ENCODE measurements around the gene HOXD9. TPM values are rescaled to one million over a fixed set of nuclear protein-coding genes. Genes with fewer than 3 reads are reported as not detected.

The HOXD9 gene
- total RNA-seq (2022; extraction: Qiagen RNA extraction) = 0.58 to 1.7 TPM (median 1.1 TPM) in 5 replicates

GRCh38 chr2:176122683-176123410 is at the start of gene HOXD9:
HOXD9 (plus strand) TSS chr2:176122719; CDS start chr2:176122769, 50 bp downstream.

GRCh38 chr2:176083796-176084261 is 38.7 kb upstream of the HOXD9 start, which contains the start of gene EVX2:
EVX2 (minus strand) TSS chr2:176083962; CDS start chr2:176083776, 186 bp downstream.

GRCh38 chr2:176092270-176093144 is 30.0 kb upstream of the HOXD9 start, which contains the start of gene HOXD13:
HOXD13 (plus strand) TSS chr2:176092721; CDS start chr2:176092891, 170 bp downstream.

GRCh38 chr2:176099728-176100546 is 22.6 kb upstream of the HOXD9 start, which contains the start of gene HOXD12:
HOXD12 (plus strand) TSS chr2:176099795; CDS start chr2:176099802, 7 bp downstream.

GRCh38 chr2:176106581-176107539 is 15.7 kb upstream of the HOXD9 start, which contains the start of gene HOXD11:
HOXD11 (plus strand) TSS chr2:176107280; CDS start chr2:176107356, 76 bp downstream.

GRCh38 chr2:176115883-176116813 is 6.4 kb upstream of the HOXD9 start, which contains the start of gene HOXD10:
HOXD10 (plus strand) TSS chr2:176116778; CDS start chr2:176116834, 56 bp downstream.

GRCh38 chr2:176128982-176129796 is 6.7 kb downstream of the HOXD9 start, which contains the start of gene HOXD8:
HOXD8 (plus strand) TSS chr2:176129705; CDS start chr2:176130367, 662 bp downstream.

GRCh38 chr2:176151442-176152287 is 29.1 kb downstream of the HOXD9 start, which contains the start of gene HOXD4:
HOXD4 (plus strand) TSS chr2:176151550; CDS start chr2:176151634, 84 bp downstream.

GRCh38 chr2:176156807-176157498 is 34.4 kb downstream of the HOXD9 start, which contains the start of gene HOXD3:
HOXD3 (plus strand) TSS chr2:176157307; CDS start chr2:176169115, 11,808 bp downstream.

Other genes with a start within 250 kb of the HOXD9 start
- gene LNPK, start 120.5 kb upstream of the HOXD9 start, total RNA-seq (2022; extraction: Qiagen RNA extraction) = 9.5 to 14.3 TPM (median 12.3 TPM) in 5 replicates
- not detected in 5 replicates for gene EVX2, start 38.8 kb upstream of the HOXD9 start, total RNA-seq (2022; extraction: Qiagen RNA extraction)
- gene HOXD13, start 30.0 kb upstream of the HOXD9 start, total RNA-seq (2022; extraction: Qiagen RNA extraction) = 0.13 to 0.26 TPM (median 0.15 TPM) in 5 replicates
- not detected in 5 replicates for gene HOXD12, start 22.9 kb upstream of the HOXD9 start, total RNA-seq (2022; extraction: Qiagen RNA extraction)
- 5.5 to 6.7 TPM (median 6.2 TPM) in 5 replicates for gene HOXD11, start 15.4 kb upstream of the HOXD9 start, total RNA-seq (2022; extraction: Qiagen RNA extraction)
- 4.2 to 5.9 TPM (median 5.8 TPM) in 5 replicates for gene HOXD10, start 5.9 kb upstream of the HOXD9 start, total RNA-seq (2022; extraction: Qiagen RNA extraction)
- 4.7 to 6.0 TPM (median 5.3 TPM) in 5 replicates for gene HOXD8, start 7.0 kb downstream of the HOXD9 start, total RNA-seq (2022; extraction: Qiagen RNA extraction)
- 0.14 to 0.61 TPM (median 0.39 TPM) in 5 replicates for gene HOXD4, start 28.8 kb downstream of the HOXD9 start, total RNA-seq (2022; extraction: Qiagen RNA extraction)
- 0.08 to 0.18 TPM (median 0.17 TPM) in 4 of 5 replicates, not detected in the other for gene HOXD3, start 34.6 kb downstream of the HOXD9 start, total RNA-seq (2022; extraction: Qiagen RNA extraction)
- 0.15 to 0.27 TPM (median 0.22 TPM) in 5 replicates for gene HOXD1, start 65.9 kb downstream of the HOXD9 start, total RNA-seq (2022; extraction: Qiagen RNA extraction)
- gene MTX2, start 146.7 kb downstream of the HOXD9 start, total RNA-seq (2022; extraction: Qiagen RNA extraction) = 39.4 to 43.7 TPM (median 41.9 TPM) in 5 replicates

Data from A549 treated with Hydrocortisone at 1 μM for 4 hours (cell line).